Measurements from ENCODE around the gene MAP2K4. TPM values are rescaled to one million over a fixed set of nuclear protein-coding genes. Genes with fewer than 3 reads are reported as not detected.
"Not testable (repeated sequence)": the region's sequence is repeated elsewhere in the genome, so short reads cannot be mapped to it uniquely, and the experiment has no call there.

MAP2K4 gene
- 10 to 100 TPM; 35.3 to 41.3 TPM for total RNA-seq
- 10 to 100 TPM; 29.4 to 29.9 TPM for polyA plus RNA-seq

DNA sequence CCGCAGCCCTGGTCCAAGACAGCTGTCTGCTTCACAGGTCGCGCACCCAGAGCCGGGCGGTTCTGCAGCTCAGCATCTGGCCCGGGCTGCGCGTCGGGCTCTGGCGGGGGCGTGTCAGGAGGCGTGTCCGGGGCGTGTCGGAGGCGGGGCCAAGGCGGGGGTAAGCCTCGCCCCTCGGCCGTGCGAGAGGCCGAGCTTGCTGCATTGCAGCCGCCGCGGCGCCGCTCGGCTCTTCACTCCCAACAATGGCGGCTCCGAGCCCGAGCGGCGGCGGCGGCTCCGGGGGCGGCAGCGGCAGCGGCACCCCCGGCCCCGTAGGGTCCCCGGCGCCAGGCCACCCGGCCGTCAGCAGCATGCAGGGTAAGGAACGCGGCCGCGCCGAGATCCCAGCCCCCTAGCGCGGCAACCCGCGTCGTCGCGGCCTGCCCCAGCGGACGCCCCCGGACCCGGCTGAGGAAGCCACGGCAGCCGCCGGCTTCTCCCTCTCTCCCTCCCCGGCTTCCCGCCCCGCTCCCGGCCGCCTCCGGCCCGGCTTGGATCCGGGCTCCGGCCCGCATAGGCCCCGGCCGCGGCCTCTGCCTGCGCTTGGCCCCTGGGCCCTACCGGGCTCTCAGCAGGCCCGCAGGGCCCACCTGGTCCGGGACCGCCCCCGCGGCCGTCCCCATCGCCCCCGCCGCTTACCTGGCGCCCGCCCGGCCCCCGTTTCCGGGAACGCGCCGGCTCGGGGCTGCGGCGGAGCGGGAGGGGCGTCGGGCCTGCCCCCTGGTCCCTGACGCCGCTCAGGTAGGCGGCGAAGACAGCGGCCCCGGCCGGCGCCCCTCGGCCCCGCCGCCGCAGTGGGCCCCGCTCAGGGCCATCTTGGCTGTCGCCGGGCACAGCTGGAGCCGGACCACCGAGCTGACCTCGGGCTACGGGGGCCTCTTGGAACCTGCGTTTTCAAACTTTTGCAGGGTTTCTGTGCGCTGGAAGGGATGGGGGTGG lies at the start of gene MAP2K4:
TSS of gene MAP2K4 (plus strand) at position 236 of the 981 bp plus-strand sequence. CDS start at position 246, 10 bp downstream.
- Histone ChIP-seq H3K36me3 (ENCODE audit: insufficient read depth, low read length) (no peaks in the 10 kb centered on the region), H3K27ac (ENCODE audit: low read depth, low read length) (peak within 1 kb of the TSS; percentile 73), H3K4me3 (ENCODE audit: low read length in 2 of 2) (peak within 1 kb of the TSS; percentile 50 to 56), H3K4me1 (ENCODE audit: insufficient read depth, low read length) (peaks cover 45% of the 10 kb centered on the region), H3K27me3 (ENCODE audit: insufficient read depth, low read length) (no peaks in the 10 kb centered on the region), H3K9me3 (ENCODE audit: control insufficient read depth in 1 of 2, low read length in 2 of 2) (no peaks in the 10 kb centered on the region)
- Mint-ChIP-seq H3K9me3 (no peaks in the 10 kb centered on the region), H3K27me3 (no peaks in the 10 kb centered on the region), H3K27ac (peak within 1 kb of the TSS; percentile 73 to 91 (median 86)), H3K36me3 (peaks cover 0 to 4% of the 10 kb centered on the region in 2 donors), H3K4me3 (peak within 1 kb of the TSS; percentile 79 to 89 (median 85)), H3K4me1 (peaks cover 33 to 56% (median 39%) of the 10 kb centered on the region in 4 donors)
- intact Hi-C loops (cut with micrococcal nuclease): loop anchor here (1.0 to 5.0 kb wide), 2 partner anchors 24 to 34 kb away; partner anchors contain the start of gene ZNF18
- CTCF ChIA-PET (ENCODE audit: partially characterized antibody): interaction anchor here (0.8 to 1.9 kb wide), 4 partner anchors 21 to 28 kb away, joined by 3 to 16 read pairs (median 4); partner anchors contain the start of gene ZNF18
- peak; percentile 91 to 97 (median 93) for DNase-seq
- POLR2A ChIA-PET (ENCODE audit: partially characterized antibody): interaction anchor here (0.6 to 6.5 kb wide), 12 partner anchors 9 to 997 kb away, joined by 3 to 287 read pairs (median 4); partner anchors contain the start of genes ELAC2 and ZNF18

DNA sequence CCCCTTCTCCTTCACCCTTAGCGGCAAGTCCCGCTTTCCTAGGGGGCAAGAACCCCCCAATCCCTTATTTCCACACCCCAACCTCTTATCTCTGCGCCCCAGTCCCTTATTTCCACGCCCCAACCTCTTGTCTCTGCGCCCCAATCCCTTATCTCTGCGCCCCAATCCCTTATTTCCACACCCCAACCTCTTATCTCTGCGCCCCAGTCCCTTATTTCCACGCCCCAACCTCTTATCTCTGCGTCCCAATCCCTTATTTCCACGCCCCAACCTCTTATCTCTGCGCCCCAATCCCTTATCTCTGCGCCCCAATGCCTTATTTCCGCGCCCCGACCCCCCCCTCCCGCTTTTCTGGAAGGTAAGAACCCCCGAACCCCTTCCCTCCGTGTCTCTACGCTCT lies 47.9 kb upstream of the MAP2K4 start:
- H3K27ac Mint-ChIP-seq; H3K4me3 Mint-ChIP-seq; H3K27me3 ChIP-seq (ENCODE audit: insufficient read depth, low read length); H3K4me1 ChIP-seq (ENCODE audit: insufficient read depth, low read length); H3K27me3 Mint-ChIP-seq; H3K27ac ChIP-seq (ENCODE audit: low read depth, low read length); intact Hi-C loops (cut with micrococcal nuclease); H3K9me3 ChIP-seq (ENCODE audit: control insufficient read depth in 1 of 2, low read length in 2 of 2); CTCF ChIA-PET (ENCODE audit: partially characterized antibody); POLR2A ChIA-PET (ENCODE audit: partially characterized antibody); H3K4me3 ChIP-seq (ENCODE audit: low read length in 2 of 2); H3K4me1 Mint-ChIP-seq; H3K36me3 ChIP-seq (ENCODE audit: insufficient read depth, low read length); DNase-seq: not testable (repeated sequence)
- peaks cover 47 to 73% of the 10 kb centered on the region in 2 donors for H3K36me3 Mint-ChIP-seq
- H3K9me3 Mint-ChIP-seq: peaks cover 0 to 25% (median 19%) of the 10 kb centered on the region in 8 donors

DNA sequence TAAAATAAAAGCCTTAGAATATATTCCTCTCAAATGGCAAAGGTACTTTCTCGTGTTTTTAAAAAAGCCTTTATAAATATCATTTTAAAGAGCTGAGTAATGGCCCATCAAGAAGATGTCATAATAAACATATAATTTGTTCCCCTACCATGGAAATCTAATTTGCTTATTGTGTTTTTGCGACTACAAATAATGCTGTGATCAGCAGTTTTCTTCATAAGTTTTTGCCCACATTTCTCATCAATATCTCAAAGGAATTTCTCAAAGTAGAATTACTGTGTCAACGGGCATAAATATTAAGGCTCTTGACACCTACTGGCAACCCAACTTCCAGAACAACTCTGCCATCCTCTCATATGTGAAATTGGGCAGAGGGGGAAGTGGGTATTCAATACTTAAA lies 40.9 kb upstream of the MAP2K4 start:
- CTCF ChIA-PET (ENCODE audit: partially characterized antibody): interaction anchor here (1.1 kb wide), 1 partner anchor 11 kb away, joined by 3 read pairs; no protein-coding TSS in a partner anchor

DNA sequence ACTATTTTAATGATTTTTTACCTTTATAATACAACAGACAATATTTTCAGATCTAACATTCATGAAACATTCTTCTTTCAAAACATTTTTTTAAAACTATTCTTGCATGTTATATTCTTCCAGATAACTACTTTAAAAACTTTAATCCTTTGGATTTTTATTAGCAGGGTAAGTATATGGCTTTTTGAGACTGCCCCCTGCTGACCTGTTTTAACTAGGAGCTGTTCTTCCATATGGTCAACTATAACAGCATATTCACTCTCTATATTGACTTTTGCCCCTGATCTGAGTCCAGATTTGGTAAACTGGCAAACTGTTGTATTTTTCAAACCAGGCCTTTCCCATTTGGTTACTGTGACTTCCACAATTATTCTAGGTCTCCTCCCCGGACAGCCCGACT lies 39.9 kb upstream of the MAP2K4 start:
- H3K4me3 Mint-ChIP-seq: no peak overlapping the region
- H3K27ac ChIP-seq (ENCODE audit: low read depth, low read length): no peak overlapping the region
- H3K27ac Mint-ChIP-seq: peak overlapping the region in 1 of 7 donors; percentile 57
- H3K27me3 Mint-ChIP-seq: no peaks in the 10 kb centered on the region
- no peaks in the 10 kb centered on the region for H3K9me3 Mint-ChIP-seq
- H3K4me3 ChIP-seq (ENCODE audit: low read length in 2 of 2): no peak overlapping the region
- no peaks in the 10 kb centered on the region for H3K4me1 ChIP-seq (ENCODE audit: insufficient read depth, low read length)
- no peaks in the 10 kb centered on the region for H3K27me3 ChIP-seq (ENCODE audit: insufficient read depth, low read length)
- peaks cover 20% of the 10 kb centered on the region for H3K36me3 ChIP-seq (ENCODE audit: insufficient read depth, low read length)
- H3K36me3 Mint-ChIP-seq: peaks cover 70 to 75% of the 10 kb centered on the region in 2 donors
- intact Hi-C loops (cut with micrococcal nuclease): no loop called here
- H3K9me3 ChIP-seq (ENCODE audit: control insufficient read depth in 1 of 2, low read length in 2 of 2): no peaks in the 10 kb centered on the region
- ChIA-PET POLR2A (ENCODE audit: partially characterized antibody) (no interaction called here), CTCF (ENCODE audit: partially characterized antibody) (interaction anchor here (1.0 to 1.1 kb wide), 2 partner anchors 9 to 42 kb away, joined by 4 to 5 read pairs; no protein-coding TSS in a partner anchor)
- no peak for DNase-seq
- peaks cover 0 to 3% (median 2%) of the 10 kb centered on the region in 4 donors for H3K4me1 Mint-ChIP-seq

More for the DNA sequence above, 40.9 kb upstream of the MAP2K4 start:
- H3K27ac Mint-ChIP-seq: no peak overlapping the region
- no peaks in the 10 kb centered on the region for H3K4me1 ChIP-seq (ENCODE audit: insufficient read depth, low read length)
- H3K36me3 ChIP-seq (ENCODE audit: insufficient read depth, low read length): peaks cover 20% of the 10 kb centered on the region
- intact Hi-C loops (cut with micrococcal nuclease): no loop called here
- no peak overlapping the region for H3K4me3 Mint-ChIP-seq
- DNase-seq: no peak
- no peaks in the 10 kb centered on the region for H3K27me3 Mint-ChIP-seq
- H3K4me3 ChIP-seq (ENCODE audit: low read length in 2 of 2): no peak overlapping the region
- no peak overlapping the region for H3K27ac ChIP-seq (ENCODE audit: low read depth, low read length)
- peaks cover 1 to 6% (median 5%) of the 10 kb centered on the region in 4 donors for H3K4me1 Mint-ChIP-seq
- peaks cover 0 to 2% (median 0%) of the 10 kb centered on the region in 8 donors for H3K9me3 Mint-ChIP-seq
- no peaks in the 10 kb centered on the region for H3K9me3 ChIP-seq (ENCODE audit: control insufficient read depth in 1 of 2, low read length in 2 of 2)
- H3K27me3 ChIP-seq (ENCODE audit: insufficient read depth, low read length): no peaks in the 10 kb centered on the region
- peaks cover 74 to 81% of the 10 kb centered on the region in 2 donors for H3K36me3 Mint-ChIP-seq
- POLR2A ChIA-PET (ENCODE audit: partially characterized antibody): interaction anchor here (1.6 kb wide), 1 partner anchor 41 kb away, joined by 3 read pairs; the partner anchor contains the start of gene MAP2K4

DNA sequence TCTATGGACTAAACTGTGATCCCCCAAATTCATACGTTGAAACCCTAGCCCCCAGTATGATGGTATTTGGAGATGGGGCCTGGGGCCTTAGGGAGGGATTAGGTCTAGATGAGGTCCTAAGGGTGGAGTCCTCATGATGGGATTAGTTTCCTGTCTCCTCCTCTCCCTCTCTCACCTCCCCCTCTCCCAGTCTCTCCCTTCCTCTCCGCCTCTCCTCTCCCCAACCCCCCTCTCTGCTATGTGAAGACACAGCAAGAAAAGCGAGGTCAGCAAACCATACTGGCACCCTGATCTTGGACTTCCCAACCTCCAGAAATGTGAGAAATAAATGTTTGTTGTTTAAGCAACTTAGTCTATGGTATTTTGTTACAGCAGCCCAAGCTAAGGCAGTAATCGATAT lies 38.8 kb upstream of the MAP2K4 start:
- CTCF ChIA-PET (ENCODE audit: partially characterized antibody): interaction anchor here (0.7 to 1.1 kb wide), 3 partner anchors 8 to 1233 kb away, joined by 3 to 5 read pairs (median 4); no protein-coding TSS in a partner anchor
- no peaks in the 10 kb centered on the region for H3K27me3 ChIP-seq (ENCODE audit: insufficient read depth, low read length)
- H3K27me3 Mint-ChIP-seq: no peaks in the 10 kb centered on the region
- POLR2A ChIA-PET (ENCODE audit: partially characterized antibody): interaction anchor here (0.7 to 1.0 kb wide), 2 partner anchors 13 to 15 kb away, joined by 3 read pairs; partner anchors contain the start of gene ZNF18
- intact Hi-C loops (cut with micrococcal nuclease): no loop called here
- H3K4me1 ChIP-seq (ENCODE audit: insufficient read depth, low read length): no peaks in the 10 kb centered on the region
- H3K9me3 ChIP-seq (ENCODE audit: control insufficient read depth in 1 of 2, low read length in 2 of 2): no peaks in the 10 kb centered on the region
- no peaks in the 10 kb centered on the region for H3K9me3 Mint-ChIP-seq
- H3K36me3 Mint-ChIP-seq: peaks cover 71 to 73% of the 10 kb centered on the region in 2 donors
- no peak overlapping the region for H3K4me3 Mint-ChIP-seq
- H3K36me3 ChIP-seq (ENCODE audit: insufficient read depth, low read length): peaks cover 19% of the 10 kb centered on the region
- H3K27ac Mint-ChIP-seq: no peak overlapping the region
- DNase-seq: no peak
- H3K27ac ChIP-seq (ENCODE audit: low read depth, low read length): no peak overlapping the region
- no peak overlapping the region for H3K4me3 ChIP-seq (ENCODE audit: low read length in 2 of 2)
- peaks cover 0 to 5% (median under 1%) of the 10 kb centered on the region in 4 donors for H3K4me1 Mint-ChIP-seq

GRCh38 chr17:11986179-11986941 lies 34.3 kb upstream of the MAP2K4 start:
- Mint-ChIP-seq H3K36me3 (peaks cover 65 to 74% of the 10 kb centered on the region in 2 donors), H3K4me3 (no peak overlapping the region), H3K9me3 (no peaks in the 10 kb centered on the region), H3K27ac (peak overlapping the region in 2 of 7 donors; percentile 13 to 64), H3K27me3 (no peaks in the 10 kb centered on the region), H3K4me1 (peaks cover 13 to 25% (median 17%) of the 10 kb centered on the region in 4 donors)
- Histone ChIP-seq H3K4me3 (ENCODE audit: low read length in 2 of 2) (no peak overlapping the region), H3K9me3 (ENCODE audit: control insufficient read depth in 1 of 2, low read length in 2 of 2) (no peaks in the 10 kb centered on the region), H3K27me3 (ENCODE audit: insufficient read depth, low read length) (no peaks in the 10 kb centered on the region), H3K36me3 (ENCODE audit: insufficient read depth, low read length) (peaks cover 11% of the 10 kb centered on the region), H3K27ac (ENCODE audit: low read depth, low read length) (no peak overlapping the region), H3K4me1 (ENCODE audit: insufficient read depth, low read length) (no peaks in the 10 kb centered on the region)
- no peak for DNase-seq
- intact Hi-C loops (cut with micrococcal nuclease): loop anchor here (5.0 kb wide), 1 partner anchor 36 kb away; the partner anchor contains the start of gene MAP2K4
- CTCF ChIA-PET (ENCODE audit: partially characterized antibody): interaction anchor here (1.3 to 3.9 kb wide), 2 partner anchors 8 to 11 kb away, joined by 5 to 16 read pairs; partner anchors contain the start of gene ZNF18
- POLR2A ChIA-PET (ENCODE audit: partially characterized antibody): interaction anchor here (0.9 to 1.5 kb wide), 2 partner anchors 11 kb away, joined by 3 to 7 read pairs; partner anchors contain the start of gene ZNF18
